Activated naive CD8-positive, alpha-beta T cell treated with anti-CD3 and anti-CD28 coated beads, Interleukin-2, amount 50 U/mL, for 24 hours (primary cell): ENCODE measurements around the gene C7.
"Not testable (repeated sequence)": the region's sequence is repeated elsewhere in the genome, so short reads cannot be mapped to it uniquely, and the experiment has no call there.

Experiments used
- ATAC-seq: fragments of 150-1000 bp; cut with Tn5 transposase; one replicate; pipeline ENCODE4 v1.10.0; 2021
- DNase-seq: peaks from one replicate; pipeline ENCODE4 v3.0.0; 2021
- H3K27ac Mint-ChIP-seq: one replicate; pipeline ENCODE4 v1.8.0; 2021; ENCODE audit warnings: mild to moderate bottlenecking, mixed read lengths
- H3K27me3 Mint-ChIP-seq: one replicate; pipeline ENCODE4 v1.8.0; 2021; ENCODE audit warnings: mixed read lengths
- H3K36me3 Mint-ChIP-seq: one replicate; pipeline ENCODE4 v1.8.0; 2021; ENCODE audit warnings: low read depth, mixed read lengths
- H3K4me1 Mint-ChIP-seq: one replicate; pipeline ENCODE4 v1.8.0; 2021; ENCODE audit warnings: mixed read lengths
- H3K4me3 Mint-ChIP-seq: one replicate; pipeline ENCODE4 v1.8.0; 2021; ENCODE audit warnings: mild to moderate bottlenecking, moderate library complexity, mixed read lengths
- H3K9me3 Mint-ChIP-seq: one replicate; pipeline ENCODE4 v1.8.0; 2021; ENCODE audit warnings: mixed read lengths

The C7 gene

GRCh38 chr5:40991168-40991980, 82.1 kb downstream of the C7 start:
- no peaks in the 10 kb centered on the region for H3K36me3 Mint-ChIP-seq
- H3K9me3 Mint-ChIP-seq, result no peaks in the 10 kb centered on the region
- H3K4me3 Mint-ChIP-seq, result no peak overlapping the region
- H3K27me3 Mint-ChIP-seq, result no peaks in the 10 kb centered on the region
- H3K27ac Mint-ChIP-seq, result no peak overlapping the region
- DNase-seq (no peak), ATAC-seq (no peak)
- H3K4me1 Mint-ChIP-seq, result no peaks in the 10 kb centered on the region

DNA sequence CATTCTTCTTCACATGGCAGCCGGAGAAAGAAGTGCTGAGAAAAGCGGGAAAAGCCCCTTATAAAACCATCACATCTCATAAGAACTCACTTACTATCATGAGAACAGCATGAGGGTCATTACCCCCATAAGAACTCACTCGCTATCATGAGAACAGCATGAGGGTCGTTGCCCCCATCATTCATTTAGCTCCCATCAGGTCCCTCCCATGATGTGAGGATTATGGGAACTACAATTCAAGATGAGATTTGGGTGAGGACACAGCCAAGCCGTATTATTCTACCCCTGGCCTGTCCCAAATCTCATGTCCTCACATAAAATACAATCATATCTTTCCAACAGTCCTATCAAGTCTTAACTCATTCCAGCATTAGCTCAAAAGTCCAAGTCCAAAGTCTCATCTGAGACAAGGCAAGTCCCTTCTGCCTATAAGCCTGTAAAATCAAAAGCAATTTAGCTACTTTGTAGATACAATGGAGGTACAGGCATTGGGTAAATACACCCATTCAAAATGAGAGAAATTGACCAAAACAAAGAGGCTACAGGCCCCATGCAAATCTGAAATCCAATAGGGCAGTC, 82.8 kb downstream of the C7 start:
- Mint-ChIP-seq H3K36me3 (no peaks in the 10 kb centered on the region), H3K4me3 (no peak overlapping the region), H3K9me3 (no peaks in the 10 kb centered on the region), H3K4me1 (no peaks in the 10 kb centered on the region), H3K27me3 (no peaks in the 10 kb centered on the region), H3K27ac (no peak overlapping the region)
- DNase-seq (no peak), ATAC-seq (no peak)

DNA sequence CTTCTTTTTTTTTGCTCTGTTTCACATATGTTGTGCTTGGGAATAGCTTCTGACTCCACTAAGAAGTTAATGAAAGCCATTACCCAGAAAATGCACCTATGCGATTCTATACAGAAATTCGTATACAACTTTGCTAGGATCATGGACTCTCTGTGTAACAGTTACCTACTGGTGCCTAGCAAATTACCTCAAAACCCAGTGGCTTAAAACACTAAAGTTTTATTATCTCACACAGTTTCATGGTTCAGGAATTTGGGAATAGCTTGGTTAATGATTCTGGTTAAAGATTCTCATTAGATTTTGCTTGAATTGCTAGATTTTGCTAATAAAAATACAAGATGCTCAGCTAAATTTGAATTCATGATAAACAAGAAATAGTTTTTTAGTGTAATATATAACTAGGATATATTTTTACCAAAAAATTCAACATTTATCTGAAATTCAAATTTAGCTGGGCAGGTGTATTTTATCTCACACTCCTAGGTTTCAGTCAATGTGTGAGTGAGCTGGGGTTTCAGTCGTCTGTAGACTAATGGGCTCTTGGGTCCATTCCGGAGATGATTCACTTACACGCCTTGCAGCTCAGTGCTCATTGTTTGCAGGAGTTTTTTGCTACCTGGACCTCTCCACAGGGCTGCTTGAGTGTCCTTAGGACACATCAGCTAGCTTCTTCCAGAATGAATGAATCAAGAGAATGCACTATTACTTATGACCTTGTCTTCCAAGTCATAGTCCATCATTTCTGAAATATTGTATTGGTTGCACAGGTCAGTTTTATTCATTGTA, 86.7 kb downstream of the C7 start:
- Mint-ChIP-seq H3K9me3 (no peaks in the 10 kb centered on the region), H3K4me3 (no peak overlapping the region), H3K4me1 (no peaks in the 10 kb centered on the region), H3K36me3 (no peaks in the 10 kb centered on the region), H3K27ac (no peak overlapping the region), H3K27me3 (peaks cover 4% of the 10 kb centered on the region)
- no peak for DNase-seq
- ATAC-seq, result no peak

- Mint-ChIP-seq H3K27me3 (peaks cover 6% of the 10 kb centered on the region), H3K9me3 (no peaks in the 10 kb centered on the region), H3K27ac (no peak overlapping the region), H3K36me3 (no peaks in the 10 kb centered on the region), H3K4me1 (no peaks in the 10 kb centered on the region), H3K4me3 (no peak overlapping the region)
- no peak for DNase-seq
- no peak for ATAC-seq
Measured at GRCh38 chr5:40999142-40999541, 89.8 kb downstream of the C7 start.

DNA sequence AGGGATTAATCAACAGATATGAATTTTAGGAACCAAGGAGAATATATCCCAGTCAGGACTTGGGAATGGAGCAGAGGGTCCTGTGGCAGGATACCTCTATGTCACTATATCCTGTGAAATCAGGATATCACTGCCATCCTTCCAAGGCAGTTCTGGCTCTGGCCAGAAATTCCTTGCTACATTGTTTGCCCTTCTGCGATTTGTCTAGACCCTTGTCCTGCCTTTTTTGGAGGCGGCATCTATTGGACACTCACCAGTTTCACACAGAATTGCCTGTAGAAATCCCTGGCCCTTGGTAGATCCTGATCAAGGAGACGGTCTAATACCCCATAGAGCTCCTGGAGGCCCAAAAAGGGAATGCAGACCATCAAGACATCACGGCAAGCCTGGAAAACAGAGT, 90.7 kb downstream of the C7 start:
- Mint-ChIP-seq H3K36me3 (no peaks in the 10 kb centered on the region), H3K4me1 (no peaks in the 10 kb centered on the region), H3K27me3 (peaks cover 6% of the 10 kb centered on the region), H3K4me3 (no peak overlapping the region), H3K27ac (no peak overlapping the region), H3K9me3 (no peaks in the 10 kb centered on the region)
- DNase-seq (no peak), ATAC-seq (no peak)

GRCh38 chr5:41003670-41004376, 94.5 kb downstream of the C7 start:
- H3K4me3 Mint-ChIP-seq, result no peak overlapping the region
- DNase-seq (no peak), ATAC-seq (no peak)
- H3K27ac Mint-ChIP-seq, result no peak overlapping the region
- no peaks in the 10 kb centered on the region for H3K9me3 Mint-ChIP-seq
- peaks cover 4% of the 10 kb centered on the region for H3K27me3 Mint-ChIP-seq
- no peaks in the 10 kb centered on the region for H3K4me1 Mint-ChIP-seq
- no peaks in the 10 kb centered on the region for H3K36me3 Mint-ChIP-seq

GRCh38 chr5:41004931-41005330, 95.6 kb downstream of the C7 start:
- ATAC-seq (no peak), DNase-seq (no peak)
- Mint-ChIP-seq H3K27ac (no peak overlapping the region), H3K9me3 (no peaks in the 10 kb centered on the region), H3K27me3 (peaks cover 2% of the 10 kb centered on the region), H3K36me3 (no peaks in the 10 kb centered on the region), H3K4me3 (no peak overlapping the region), H3K4me1 (no peaks in the 10 kb centered on the region)

DNA sequence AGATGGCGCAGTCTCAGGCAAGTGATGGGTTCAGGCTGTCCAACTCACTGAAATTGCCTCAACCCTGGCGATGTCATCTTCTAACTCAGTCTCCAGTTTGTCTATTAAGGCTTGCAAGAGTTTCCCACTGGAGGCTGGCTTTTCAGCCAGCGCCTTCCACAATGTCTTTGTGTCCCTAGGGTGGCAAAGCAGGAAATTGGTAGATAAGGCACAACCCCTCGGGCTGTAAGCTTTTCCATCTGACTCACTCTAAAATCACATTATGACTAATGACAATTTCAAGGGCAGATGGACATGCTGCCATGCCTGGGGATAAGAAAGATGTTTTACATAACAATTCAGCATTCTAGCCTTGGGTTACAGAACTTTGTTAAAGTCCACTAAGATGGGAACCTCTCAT, 99.9 kb downstream of the C7 start:
- ATAC-seq (no peak), DNase-seq (no peak)
- Mint-ChIP-seq H3K4me1 (no peaks in the 10 kb centered on the region), H3K27ac (no peak overlapping the region), H3K36me3 (no peaks in the 10 kb centered on the region), H3K27me3 (peaks cover 2% of the 10 kb centered on the region), H3K9me3 (no peaks in the 10 kb centered on the region), H3K4me3 (no peak overlapping the region)

GRCh38 chr5:41010572-41010971, 101.3 kb downstream of the C7 start:
- ATAC-seq (no peak), DNase-seq (no peak)
- H3K27ac Mint-ChIP-seq, result no peak overlapping the region
- no peak overlapping the region for H3K4me3 Mint-ChIP-seq
- H3K4me1 Mint-ChIP-seq, result no peaks in the 10 kb centered on the region
- no peaks in the 10 kb centered on the region for H3K36me3 Mint-ChIP-seq
- H3K27me3 Mint-ChIP-seq, result peaks cover 4% of the 10 kb centered on the region
- peaks cover 3% of the 10 kb centered on the region for H3K9me3 Mint-ChIP-seq

GRCh38 chr5:41012318-41012717, 103.0 kb downstream of the C7 start:
- DNase-seq, result no peak
- Mint-ChIP-seq H3K4me3 (no peak overlapping the region), H3K27ac (no peak overlapping the region), H3K36me3 (no peaks in the 10 kb centered on the region), H3K9me3 (peaks cover 3% of the 10 kb centered on the region), H3K27me3 (peaks cover 6% of the 10 kb centered on the region), H3K4me1 (no peaks in the 10 kb centered on the region)
- ATAC-seq, result no peak

GRCh38 chr5:41022600-41022999, 113.3 kb downstream of the C7 start:
- H3K27ac Mint-ChIP-seq, H3K36me3 Mint-ChIP-seq, H3K9me3 Mint-ChIP-seq, H3K27me3 Mint-ChIP-seq, H3K4me3 Mint-ChIP-seq, DNase-seq, ATAC-seq, H3K4me1 Mint-ChIP-seq: not testable (repeated sequence)
